IMR-90 (cell line): ENCODE data around the gene CEACAM16. TPM values are rescaled to one million over a fixed set of nuclear protein-coding genes. Genes with fewer than 3 reads are reported as not detected.
A peak's percentile ranks its signal among the peaks of the same experiment; 100 is the strongest.

Source experiments
- CEBPB ChIP-seq: IDR thresholded peaks from 2 replicates; pipeline ENCODE4 v1.6.1; 2012; ENCODE audit warnings: low read depth, low read length, improper control_type of control experiment
- MAZ ChIP-seq: IDR thresholded peaks from 2 replicates; pipeline ENCODE4 v1.6.1; 2012; ENCODE audit warnings: low read depth, mild to moderate bottlenecking, low read length, improper control_type of control experiment, moderate library complexity, borderline replicate concordance
- RAD21 ChIP-seq: IDR thresholded peaks from 2 replicates; pipeline ENCODE4 v1.6.1; 2012; ENCODE audit warnings: low read length, improper control_type of control experiment
- SMC3 ChIP-seq: fragments of 150-350 bp; IDR thresholded peaks from 2 replicates; pipeline ENCODE4 v1.6.1; 2016; ENCODE audit warnings: low read depth, mild to moderate bottlenecking, antibody characterized with exemption, low read length, moderate library complexity
- USF2 ChIP-seq: fragments of 150-350 bp; IDR thresholded peaks from 2 replicates; pipeline ENCODE4 v1.6.1; 2017; ENCODE audit warnings: mild to moderate bottlenecking, antibody characterized with exemption, low read length, low read depth
- polyA plus RNA-seq, 3 experiments: library from polyadenylated mRNA; depleted of rRNA; stranded (reverse); fragments of >200 nt; gene quantifications; 2 replicates each; pipeline ENCODE4 v1.2.3, GENCODE V29; 2012; ENCODE audit warnings: low replicate concordance in 1 of 3
- total RNA-seq: library from RNA; depleted of rRNA; stranded (reverse); fragments of >200 nt; gene quantifications from 2 replicates; pipeline ENCODE4 v1.2.3, GENCODE V29; 2012

The CEACAM16 gene
- total and polyA plus RNA-seq, 2 of the 4 experiments (the other 2 are of a cell fraction): not detected

- TF ChIP-seq RAD21: peak; percentile 75
- peak; percentile 88 for TF ChIP-seq SMC3
- peak; percentile 73; the same call in 1 of the 2 replicates for TF ChIP-seq MAZ
- peak; percentile 81 for TF ChIP-seq USF2
- TF ChIP-seq CEBPB: no peak
Observed at GRCh38 chr19:44657211-44657921, 41.6 kb upstream of the CEACAM16 start (continued).
